Measurements from ENCODE around the gene TOP3B.

DNA sequence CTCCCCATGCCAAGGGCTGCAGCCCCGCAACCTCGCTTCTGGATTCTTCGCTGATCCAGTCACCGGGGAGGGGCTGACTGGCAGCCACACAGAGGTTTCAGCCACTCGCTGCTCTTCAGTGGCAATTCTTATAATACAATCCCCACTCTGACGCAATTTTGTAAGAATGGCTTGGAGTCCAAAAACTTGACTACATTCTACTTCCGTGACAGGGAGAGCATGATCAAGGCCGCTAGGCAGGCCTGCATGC lies 44.8 kb downstream of the TOP3B start:
- TF ChIP-seq FOXA1 (IDR thresholded peaks at IDR 0.05) (no peak), TAF1 (conservative IDR thresholded peaks at IDR 0.05) (no peak), RXRA (IDR thresholded peaks at IDR 0.05) (no peak), GABPA (IDR thresholded peaks at IDR 0.05 in 1 of 2, conservative IDR thresholded peaks at IDR 0.05 in 1 of 2) (no peak), RAD21 (IDR thresholded peaks at IDR 0.05) (no peak), JUND (IDR thresholded peaks at IDR 0.05) (no peak), MAX (IDR thresholded peaks at IDR 0.05) (no peak)
- TF ChIP-seq, protein P1, sequence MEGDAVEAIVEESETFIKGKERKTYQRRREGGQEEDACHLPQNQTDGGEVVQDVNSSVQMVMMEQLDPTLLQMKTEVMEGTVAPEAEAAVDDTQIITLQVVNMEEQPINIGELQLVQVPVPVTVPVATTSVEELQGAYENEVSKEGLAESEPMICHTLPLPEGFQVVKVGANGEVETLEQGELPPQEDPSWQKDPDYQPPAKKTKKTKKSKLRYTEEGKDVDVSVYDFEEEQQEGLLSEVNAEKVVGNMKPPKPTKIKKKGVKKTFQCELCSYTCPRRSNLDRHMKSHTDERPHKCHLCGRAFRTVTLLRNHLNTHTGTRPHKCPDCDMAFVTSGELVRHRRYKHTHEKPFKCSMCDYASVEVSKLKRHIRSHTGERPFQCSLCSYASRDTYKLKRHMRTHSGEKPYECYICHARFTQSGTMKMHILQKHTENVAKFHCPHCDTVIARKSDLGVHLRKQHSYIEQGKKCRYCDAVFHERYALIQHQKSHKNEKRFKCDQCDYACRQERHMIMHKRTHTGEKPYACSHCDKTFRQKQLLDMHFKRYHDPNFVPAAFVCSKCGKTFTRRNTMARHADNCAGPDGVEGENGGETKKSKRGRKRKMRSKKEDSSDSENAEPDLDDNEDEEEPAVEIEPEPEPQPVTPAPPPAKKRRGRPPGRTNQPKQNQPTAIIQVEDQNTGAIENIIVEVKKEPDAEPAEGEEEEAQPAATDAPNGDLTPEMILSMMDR (IDR thresholded peaks at IDR 0.05; ENCODE audit: low read depth, low read length, missing input control), result no peak
- TF ChIP-seq, protein P2, sequence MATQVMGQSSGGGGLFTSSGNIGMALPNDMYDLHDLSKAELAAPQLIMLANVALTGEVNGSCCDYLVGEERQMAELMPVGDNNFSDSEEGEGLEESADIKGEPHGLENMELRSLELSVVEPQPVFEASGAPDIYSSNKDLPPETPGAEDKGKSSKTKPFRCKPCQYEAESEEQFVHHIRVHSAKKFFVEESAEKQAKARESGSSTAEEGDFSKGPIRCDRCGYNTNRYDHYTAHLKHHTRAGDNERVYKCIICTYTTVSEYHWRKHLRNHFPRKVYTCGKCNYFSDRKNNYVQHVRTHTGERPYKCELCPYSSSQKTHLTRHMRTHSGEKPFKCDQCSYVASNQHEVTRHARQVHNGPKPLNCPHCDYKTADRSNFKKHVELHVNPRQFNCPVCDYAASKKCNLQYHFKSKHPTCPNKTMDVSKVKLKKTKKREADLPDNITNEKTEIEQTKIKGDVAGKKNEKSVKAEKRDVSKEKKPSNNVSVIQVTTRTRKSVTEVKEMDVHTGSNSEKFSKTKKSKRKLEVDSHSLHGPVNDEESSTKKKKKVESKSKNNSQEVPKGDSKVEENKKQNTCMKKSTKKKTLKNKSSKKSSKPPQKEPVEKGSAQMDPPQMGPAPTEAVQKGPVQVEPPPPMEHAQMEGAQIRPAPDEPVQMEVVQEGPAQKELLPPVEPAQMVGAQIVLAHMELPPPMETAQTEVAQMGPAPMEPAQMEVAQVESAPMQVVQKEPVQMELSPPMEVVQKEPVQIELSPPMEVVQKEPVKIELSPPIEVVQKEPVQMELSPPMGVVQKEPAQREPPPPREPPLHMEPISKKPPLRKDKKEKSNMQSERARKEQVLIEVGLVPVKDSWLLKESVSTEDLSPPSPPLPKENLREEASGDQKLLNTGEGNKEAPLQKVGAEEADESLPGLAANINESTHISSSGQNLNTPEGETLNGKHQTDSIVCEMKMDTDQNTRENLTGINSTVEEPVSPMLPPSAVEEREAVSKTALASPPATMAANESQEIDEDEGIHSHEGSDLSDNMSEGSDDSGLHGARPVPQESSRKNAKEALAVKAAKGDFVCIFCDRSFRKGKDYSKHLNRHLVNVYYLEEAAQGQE (IDR thresholded peaks at IDR 0.05), result no peak
- TF ChIP-seq, protein P3, sequence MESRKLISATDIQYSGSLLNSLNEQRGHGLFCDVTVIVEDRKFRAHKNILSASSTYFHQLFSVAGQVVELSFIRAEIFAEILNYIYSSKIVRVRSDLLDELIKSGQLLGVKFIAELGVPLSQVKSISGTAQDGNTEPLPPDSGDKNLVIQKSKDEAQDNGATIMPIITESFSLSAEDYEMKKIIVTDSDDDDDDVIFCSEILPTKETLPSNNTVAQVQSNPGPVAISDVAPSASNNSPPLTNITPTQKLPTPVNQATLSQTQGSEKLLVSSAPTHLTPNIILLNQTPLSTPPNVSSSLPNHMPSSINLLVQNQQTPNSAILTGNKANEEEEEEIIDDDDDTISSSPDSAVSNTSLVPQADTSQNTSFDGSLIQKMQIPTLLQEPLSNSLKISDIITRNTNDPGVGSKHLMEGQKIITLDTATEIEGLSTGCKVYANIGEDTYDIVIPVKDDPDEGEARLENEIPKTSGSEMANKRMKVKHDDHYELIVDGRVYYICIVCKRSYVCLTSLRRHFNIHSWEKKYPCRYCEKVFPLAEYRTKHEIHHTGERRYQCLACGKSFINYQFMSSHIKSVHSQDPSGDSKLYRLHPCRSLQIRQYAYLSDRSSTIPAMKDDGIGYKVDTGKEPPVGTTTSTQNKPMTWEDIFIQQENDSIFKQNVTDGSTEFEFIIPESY (IDR thresholded peaks at IDR 0.05), result no peak

Measured in liver (tissue), 3 donors.